Esophagus muscularis mucosa (tissue), 4 donors: ENCODE data around the gene DUSP7. TPM values are rescaled to one million over a fixed set of nuclear protein-coding genes. Genes with fewer than 3 reads are reported as not detected.

Source experiments
- DNase-seq: peaks from one replicate; pipeline ENCODE4 v3.0.0-alpha.2; 2017; ENCODE audit errors: extremely low spot score
- H3K27ac ChIP-seq, 4 donors: fragments of 200-600 bp; sonication (generic); replicated peaks in 1 of 4; 1 replicate in 3 of 4; 2 replicates in 1 of 4; pipeline ENCODE4 v1.5.1; 2016 to 2019; ENCODE audit warnings: mild to moderate bottlenecking in 1 of 4
- H3K27me3 ChIP-seq, 4 donors: fragments of 200-600 bp; sonication (generic); one replicate each; pipeline versions ENCODE4 v1.5.1 to v1.6.0; 2016 to 2019
- H3K36me3 ChIP-seq, 4 donors: fragments of 200-600 bp; sonication (generic); one replicate each; pipeline ENCODE4 v1.5.1; 2016 to 2019
- H3K4me1 ChIP-seq, 4 donors: fragments of 200-600 bp; sonication (generic); one replicate each; pipeline ENCODE4 v1.5.1; 2016 to 2019
- H3K4me3 ChIP-seq, 4 donors: fragments of 200-600 bp; sonication (generic); 1 replicate in 2 of 4; 2 replicates in 2 of 4; pipeline ENCODE4 v1.5.1; 2016 to 2019; ENCODE audit warnings: mild to moderate bottlenecking in 4 of 4, moderate library complexity in 1 of 4
- H3K9me3 ChIP-seq, 4 donors: fragments of 200-600 bp; sonication (generic); 1 replicate in 3 of 4; 2 replicates in 1 of 4; pipeline ENCODE4 v1.5.1; 2016 to 2019
- CTCF ChIP-seq, 3 experiments: fragments of 200-600 bp in 2 of 3; fragments of 450-650 bp in 1 of 3; sonication (generic) in 2 of 3; IDR thresholded peaks; one replicate each; pipeline ENCODE4 v1.5.1; 2017 to 2019; ENCODE audit warnings: antibody characterized with exemption in 3 of 3, mild to moderate bottlenecking in 2 of 3, moderate library complexity in 1 of 3
- EP300 ChIP-seq: sonication (generic); formaldehyde crosslinking; IDR thresholded peaks from one replicate; pipeline ENCODE4 v1.6.1; 2017; ENCODE audit warnings: antibody characterized with exemption
- POLR2A ChIP-seq: fragments of 450-650 bp; IDR thresholded peaks from one replicate; pipeline ENCODE4 v1.6.1; 2017; ENCODE audit warnings: antibody characterized with exemption, moderate library complexity, mild to moderate bottlenecking, low read depth
- POLR2AphosphoS5 ChIP-seq, 2 donors: sonication (generic); formaldehyde crosslinking; IDR thresholded peaks; one replicate each; pipeline ENCODE4 v1.6.1; 2017; ENCODE audit warnings: antibody characterized with exemption in 2 of 2
- WGBS: methylation state at CpG from one replicate; pipeline ENCODE4 v1.1.5; 2018; 5-methylcytosine and 5-hydroxymethylcytosine counted together
- intact Hi-C: fragments of 100-400 bp; cut with DNase I; formaldehyde crosslinking; loops from one replicate; pipeline ENCODE4 v1.15.1; 2023
- total RNA-seq, 4 donors: library from RNA; depleted of rRNA; stranded (reverse); fragments of >200 nt; gene quantifications; one replicate each; pipeline versions ENCODE4 v1.1.0 to v1.2.1, GENCODE V29; 2016

Gene DUSP7
- total RNA-seq, 4 donors from 2014 or later: 10.0 to 23.5 (median 15.9) TPM

GRCh38 chr3:52084216-52084945 is 28.0 kb upstream of the DUSP7 start:
- H3K4me3 ChIP-seq: no peak overlapping the region
- 96% methylated on average over 4 of the region's 9 CpGs for WGBS
- intact Hi-C loops: loop anchor here (5.0 kb wide), 1 partner anchor 53 kb away; no protein-coding TSS in a partner anchor
- no peak for DNase-seq
- no peaks in the 10 kb centered on the region for H3K36me3 ChIP-seq
- H3K27ac ChIP-seq: no peak overlapping the region
- H3K4me1 ChIP-seq: peaks cover 20 to 28% (median 24%) of the 10 kb centered on the region in 4 donors
- no peaks in the 10 kb centered on the region for H3K27me3 ChIP-seq
- no peaks in the 10 kb centered on the region for H3K9me3 ChIP-seq
- TF ChIP-seq POLR2A (no peak), CTCF (IDR thresholded peaks at IDR 0.05) (no peak), EP300 (no peak), POLR2AphosphoS5 (IDR thresholded peaks at IDR 0.05) (no peak)

GRCh38 chr3:52083556-52084087 is 27.3 kb upstream of the DUSP7 start:
- TF ChIP-seq POLR2A (no peak), EP300 (no peak), POLR2AphosphoS5 (IDR thresholded peaks at IDR 0.05) (no peak), CTCF (IDR thresholded peaks at IDR 0.05) (no peak)
- WGBS: 82% methylated on average over 4 of the region's 5 CpGs
- H3K4me1 ChIP-seq: peaks cover 12 to 20% (median 16%) of the 10 kb centered on the region in 4 donors
- H3K27ac ChIP-seq: no peak overlapping the region
- no peak overlapping the region for H3K4me3 ChIP-seq
- no peak for DNase-seq
- H3K27me3 ChIP-seq: no peaks in the 10 kb centered on the region
- no peaks in the 10 kb centered on the region for H3K36me3 ChIP-seq
- no peaks in the 10 kb centered on the region for H3K9me3 ChIP-seq
- intact Hi-C loops: loop anchor here (5.0 kb wide), 1 partner anchor 54 kb away; no protein-coding TSS in a partner anchor

GRCh38 chr3:52082951-52083350 is 26.6 kb upstream of the DUSP7 start:
- WGBS: 92% methylated on average over 8 of the region's 8 CpGs
- DNase-seq: no peak
- intact Hi-C loops: loop anchor here (5.0 kb wide), 1 partner anchor 54 kb away; no protein-coding TSS in a partner anchor
- no peak overlapping the region for H3K27ac ChIP-seq
- TF ChIP-seq CTCF (IDR thresholded peaks at IDR 0.05): no peak
- TF ChIP-seq POLR2AphosphoS5 (IDR thresholded peaks at IDR 0.05): no peak
- TF ChIP-seq POLR2A: no peak
- no peak for TF ChIP-seq EP300
- H3K4me3 ChIP-seq: no peak overlapping the region
- H3K4me1 ChIP-seq: peaks cover 8 to 18% (median 12%) of the 10 kb centered on the region in 4 donors
- H3K9me3 ChIP-seq: no peaks in the 10 kb centered on the region
- no peaks in the 10 kb centered on the region for H3K36me3 ChIP-seq
- no peaks in the 10 kb centered on the region for H3K27me3 ChIP-seq

GRCh38 chr3:52080830-52081719 is 24.7 kb upstream of the DUSP7 start:
- Histone ChIP-seq H3K9me3 (no peaks in the 10 kb centered on the region), H3K4me3 (no peak overlapping the region), H3K27me3 (no peaks in the 10 kb centered on the region), H3K4me1 (peaks cover 0 to 18% (median 11%) of the 10 kb centered on the region in 4 donors), H3K36me3 (no peaks in the 10 kb centered on the region), H3K27ac (no peak overlapping the region)
- intact Hi-C loops: loop anchor here (5.0 kb wide), 1 partner anchor 56 kb away; no protein-coding TSS in a partner anchor
- no peak for DNase-seq
- TF ChIP-seq EP300: no peak
- no peak for TF ChIP-seq CTCF (IDR thresholded peaks at IDR 0.05)
- no peak for TF ChIP-seq POLR2A
- TF ChIP-seq POLR2AphosphoS5 (IDR thresholded peaks at IDR 0.05): no peak
- 89% methylated on average over 21 of the region's 21 CpGs for WGBS
